KMS-11 (cell line): ENCODE measurements around the gene FAM228B.

Source experiments
- H2AFZ ChIP-seq: fragments of 200-600 bp; sonication (generic); 2 replicates; pipeline ENCODE4 v1.6.1; 2016; ENCODE audit warnings: antibody characterized with exemption, mixed run types, low read depth
- H3K27ac ChIP-seq: fragments of 200-600 bp; sonication (generic); 2 replicates; pipeline ENCODE4 v1.6.1; 2016; ENCODE audit warnings: mild to moderate bottlenecking, mixed run types
- H3K27me3 ChIP-seq: fragments of 200-600 bp; sonication (generic); 2 replicates; pipeline ENCODE4 v1.6.1; 2017; ENCODE audit warnings: mild to moderate bottlenecking, low read depth, mixed run types, moderate library complexity; ENCODE audit not compliant: insufficient read depth
- H3K36me3 ChIP-seq: fragments of 200-600 bp; sonication (generic); 2 replicates; pipeline ENCODE4 v1.6.1; 2017; ENCODE audit warnings: mild to moderate bottlenecking, mixed run types; ENCODE audit not compliant: insufficient read depth
- H3K4me1 ChIP-seq: fragments of 200-600 bp; sonication (generic); 2 replicates; pipeline ENCODE4 v1.6.1; 2016; ENCODE audit warnings: mild to moderate bottlenecking, low read depth, mixed run types; ENCODE audit not compliant: poor library complexity, severe bottlenecking
- H3K4me2 ChIP-seq: fragments of 200-600 bp; sonication (generic); 2 replicates; pipeline ENCODE4 v1.7.0; 2016; ENCODE audit warnings: mild to moderate bottlenecking, mixed run types
- H3K4me3 ChIP-seq: fragments of 200-600 bp; sonication (generic); IDR thresholded peaks from 2 replicates; pipeline ENCODE4 v1.6.1; 2017; ENCODE audit warnings: low read depth, low read length, mixed read lengths; ENCODE audit not compliant: insufficient read depth
- H3K79me2 ChIP-seq: fragments of 200-600 bp; sonication (generic); 2 replicates; pipeline ENCODE4 v1.6.1; 2016; ENCODE audit warnings: low read depth, mixed run types; ENCODE audit not compliant: insufficient read depth
- H3K9ac ChIP-seq: fragments of 200-600 bp; sonication (generic); 2 replicates; pipeline ENCODE4 v1.6.1; 2016; ENCODE audit warnings: mild to moderate bottlenecking, mixed run types
- H4K20me1 ChIP-seq: fragments of 200-600 bp; sonication (generic); 2 replicates; pipeline ENCODE4 v1.6.1; 2016; ENCODE audit warnings: mild to moderate bottlenecking, mixed run types; ENCODE audit not compliant: insufficient read depth
- CTCF ChIP-seq: fragments of 200-600 bp; sonication (generic); conservative IDR thresholded peaks from 2 replicates; pipeline ENCODE4 v1.6.1; 2017; ENCODE audit warnings: low read depth, mild to moderate bottlenecking, antibody characterized with exemption, low read length, moderate library complexity, mixed read lengths

The FAM228B gene

GRCh38 chr2:24115057-24115456 is 8.2 kb upstream of the FAM228B start:
- H3K4me1 ChIP-seq: no peaks in the 10 kb centered on the region
- no peak for TF ChIP-seq CTCF
- no peak overlapping the region for H2AFZ ChIP-seq
- no peak overlapping the region for H3K9ac ChIP-seq
- no peak overlapping the region for H3K4me2 ChIP-seq
- H4K20me1 ChIP-seq: no peaks in the 10 kb centered on the region
- H3K4me3 ChIP-seq: no peak overlapping the region
- no peak overlapping the region for H3K27ac ChIP-seq
- H3K79me2 ChIP-seq: no peaks in the 10 kb centered on the region
- no peaks in the 10 kb centered on the region for H3K36me3 ChIP-seq
- H3K27me3 ChIP-seq: no peaks in the 10 kb centered on the region

DNA sequence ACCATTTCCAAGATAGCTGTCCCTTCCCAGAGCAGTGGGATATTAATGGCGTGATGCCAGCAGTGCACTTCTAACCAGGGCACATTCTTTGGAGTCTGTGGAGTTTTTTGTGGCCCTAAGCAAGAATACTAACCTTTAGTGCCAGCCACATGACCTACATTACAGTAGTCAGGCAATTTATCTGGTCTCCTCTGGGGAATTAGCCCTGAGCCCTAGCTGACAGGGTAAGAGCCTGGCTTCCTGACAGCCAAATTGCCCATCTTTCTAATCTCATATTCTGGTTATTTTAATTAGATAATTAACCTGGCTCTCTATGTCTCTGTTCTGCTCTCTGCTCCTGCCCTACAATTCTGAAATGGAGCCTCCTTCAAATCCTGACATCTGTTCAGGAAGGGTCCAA is 5.4 kb upstream of the FAM228B start:
- Histone ChIP-seq H3K4me1 (peaks cover 8% of the 10 kb centered on the region), H3K79me2 (no peaks in the 10 kb centered on the region), H3K27me3 (no peaks in the 10 kb centered on the region), H4K20me1 (no peaks in the 10 kb centered on the region), H3K4me3 (no peak overlapping the region), H3K4me2 (no peak overlapping the region), H3K27ac (no peak overlapping the region), H3K9ac (no peak overlapping the region), H3K36me3 (no peaks in the 10 kb centered on the region), H2AFZ (no peak overlapping the region)
- no peak for TF ChIP-seq CTCF

GRCh38 chr2:24121066-24121465 is 2.2 kb upstream of the FAM228B start:
- no peak for TF ChIP-seq CTCF
- Histone ChIP-seq H3K36me3 (no peaks in the 10 kb centered on the region), H3K27ac (no peak overlapping the region), H4K20me1 (no peaks in the 10 kb centered on the region), H3K4me1 (peaks cover 20% of the 10 kb centered on the region), H3K9ac (no peak overlapping the region), H2AFZ (no peak overlapping the region), H3K27me3 (no peaks in the 10 kb centered on the region), H3K79me2 (no peaks in the 10 kb centered on the region), H3K4me3 (no peak overlapping the region), H3K4me2 (no peak overlapping the region)

DNA sequence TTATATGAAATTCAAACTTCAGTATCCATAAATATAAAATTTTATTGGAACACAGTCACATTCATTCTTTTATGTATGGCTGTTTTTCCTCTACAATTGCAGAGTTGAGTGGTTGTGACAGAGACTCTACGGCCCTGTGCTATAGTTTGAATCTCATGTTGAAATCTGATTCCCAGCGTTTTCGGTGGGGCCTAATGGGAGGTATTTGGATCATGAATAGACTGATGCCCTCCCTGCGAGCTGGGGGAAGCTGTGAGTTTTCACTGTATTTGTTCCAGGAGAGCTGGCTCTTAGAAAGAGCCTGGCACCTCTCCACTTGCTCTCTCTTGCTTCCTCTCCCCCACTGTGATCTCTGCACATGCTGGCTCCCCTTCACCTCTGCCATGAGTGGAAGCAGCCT is 1.8 kb upstream of the FAM228B start:
- no peak for TF ChIP-seq CTCF
- no peak overlapping the region for H3K27ac ChIP-seq

More for the DNA sequence above, 1.8 kb upstream of the FAM228B start:
- Histone ChIP-seq H3K4me3 (no peak overlapping the region), H3K4me1 (peaks cover 20% of the 10 kb centered on the region), H3K79me2 (no peaks in the 10 kb centered on the region), H4K20me1 (no peaks in the 10 kb centered on the region), H3K4me2 (no peak overlapping the region), H3K36me3 (no peaks in the 10 kb centered on the region), H3K9ac (no peak overlapping the region), H2AFZ (no peak overlapping the region), H3K27me3 (no peaks in the 10 kb centered on the region)
